Endothelial cell of umbilical vein (primary cell): ENCODE measurements around the gene CRLF1. TPM values are rescaled to one million over a fixed set of nuclear protein-coding genes. Genes with fewer than 3 reads are reported as not detected.

Source experiments
- BruUV-seq: library from RNA; stranded (reverse); fragments of 400-500 nt; replicated peaks from 2 replicates; lab custom pipeline; 2021; lab: Mats Ljungman, UMichigan
- CTCF ChIA-PET: fragments of 300-600, 350-600 bp; sonication (Branson Sonifier 250); formaldehyde crosslinking; loops from one replicate; lab custom pipeline; 2021; ENCODE audit warnings: antibody characterized with exemption, inconsistent platforms; lab: Charles Lee
- POLR2A ChIA-PET: fragments of 300-600, 350-600 bp; sonication (Branson Sonifier 250); formaldehyde crosslinking; loops from one replicate; lab custom pipeline; 2021; ENCODE audit warnings: antibody characterized with exemption, inconsistent platforms; lab: Charles Lee
- DNase-seq: peaks from one replicate; pipeline ENCODE4 v3.0.0-alpha.2; 2011; ENCODE audit warnings: low read depth, low spot score
- FAIRE-seq: peaks from 2 replicates; lab custom pipeline; 2011; peaks lifted over from hg19 to GRCh38; lab: Jason Lieb, UNC
- H2AFZ ChIP-seq: 2 replicates; pipeline ENCODE4 v1.6.0; 2012; ENCODE audit warnings: low read depth, low read length, control low read depth, inconsistent platforms
- H3K27ac ChIP-seq: 2 replicates; pipeline ENCODE4 v1.5.1; 2011; ENCODE audit warnings: low read depth, mild to moderate bottlenecking, control low read depth, low read length, moderate library complexity; ENCODE audit not compliant: insufficient read depth
- H3K27me3 ChIP-seq, 2 experiments: 2 replicates each; pipeline versions ENCODE4 v1.6.0 to v1.6.1; 2011; ENCODE audit warnings: low read length in 2 of 2, mixed read lengths in 1 of 2; ENCODE audit not compliant: control insufficient read depth in 2 of 2, insufficient read depth in 2 of 2
- H3K36me3 ChIP-seq, 2 experiments: 2 replicates in 1 of 2; 3 replicates in 1 of 2; pipeline ENCODE4 v1.5.1; 2011; ENCODE audit warnings: low read length in 2 of 2, mild to moderate bottlenecking in 1 of 2, moderate library complexity in 1 of 2; ENCODE audit not compliant: control insufficient read depth in 2 of 2, insufficient read depth in 2 of 2; ENCODE audit errors: extremely low read depth in 1 of 2
- H3K4me1 ChIP-seq: 3 replicates; pipeline ENCODE4 v1.5.1; 2011; ENCODE audit warnings: mild to moderate bottlenecking, low read length; ENCODE audit not compliant: control insufficient read depth, insufficient read depth; ENCODE audit errors: extremely low read depth
- H3K4me2 ChIP-seq: 2 replicates; pipeline ENCODE4 v1.6.1; 2011; ENCODE audit warnings: low read length, control low read depth, mixed read lengths; ENCODE audit not compliant: insufficient read depth
- H3K4me3 ChIP-seq, 3 experiments: fragments of 200-600 bp in 1 of 3; sonication (generic), shearing (Covaris generic) in 1 of 3; replicated peaks in 1 of 3; 2 replicates each; pipeline ENCODE4 v1.5.1; 2011 to 2016; ENCODE audit warnings: control low read depth in 3 of 3, low read length in 3 of 3, mild to moderate bottlenecking in 2 of 3, inconsistent platforms in 1 of 3, low read depth in 1 of 3, moderate library complexity in 1 of 3; ENCODE audit not compliant: insufficient read depth in 1 of 3
- H3K79me2 ChIP-seq: 2 replicates; pipeline ENCODE4 v1.6.0; 2012; ENCODE audit warnings: low read length, inconsistent platforms; ENCODE audit not compliant: control insufficient read depth, insufficient read depth
- H3K9ac ChIP-seq: replicated peaks from 2 replicates; pipeline ENCODE3; 2011; ENCODE audit warnings: low read length, control low read depth; ENCODE audit not compliant: insufficient read depth; ENCODE audit errors: extremely low read depth
- H3K9me1 ChIP-seq: replicated peaks from 3 replicates; pipeline ENCODE4 v1.6.0; 2011; ENCODE audit warnings: mild to moderate bottlenecking, low read length; ENCODE audit not compliant: control insufficient read depth, insufficient read depth; ENCODE audit errors: extremely low read depth
- H3K9me3 ChIP-seq: replicated peaks from 2 replicates; pipeline ENCODE4 v1.5.1; 2012; ENCODE audit warnings: low read length, inconsistent platforms; ENCODE audit not compliant: control insufficient read depth, insufficient read depth
- H4K20me1 ChIP-seq: replicated peaks from 2 replicates; pipeline ENCODE3; 2011; ENCODE audit warnings: mild to moderate bottlenecking, low read length; ENCODE audit not compliant: control insufficient read depth, insufficient read depth; ENCODE audit errors: extremely low read depth
- EZH2 ChIP-seq: IDR thresholded peaks from 2 replicates; pipeline ENCODE4 v1.6.1; 2012; ENCODE audit warnings: borderline replicate concordance, low read depth, mild to moderate bottlenecking, moderate library complexity, low read length, inconsistent platforms; ENCODE audit not compliant: severe bottlenecking
- POLR2A ChIP-seq: IDR thresholded peaks from 2 replicates; pipeline ENCODE4 v1.6.1; 2012; ENCODE audit warnings: low read depth, mild to moderate bottlenecking, control low read depth, low read length
- dilution Hi-C: fragments of 300-500 bp; cut with MboI; formaldehyde crosslinking; loops from one replicate; pipeline ENCODE4 v1.15.0; 2019; ENCODE audit warnings: low sequenced_read_pairs; ENCODE audit not compliant: extremely low pct_ligation_motif_present
- intact Hi-C: fragments of 100-400 bp; cut with micrococcal nuclease; formaldehyde crosslinking; loops from one replicate; pipeline ENCODE4 v1.10.0; 2022
- polyA plus RNA-seq, 4 experiments: library from polyadenylated mRNA; depleted of rRNA in 3 of 4; stranded (reverse) in 3 of 4; unstranded in 1 of 4; fragments of >200 nt; gene quantifications; 2 replicates each; pipeline versions ENCODE4 v1.2.1 to v1.2.3, GENCODE V29; 2011 to 2012; ENCODE audit warnings: missing spikeins in 1 of 4
- total RNA-seq: library from RNA; stranded (reverse); gene quantifications from 2 replicates; pipeline ENCODE4 v1.2.3, GENCODE V29; 2021

The CRLF1 gene
- total and polyA plus RNA-seq, 2 donors (not counting 3 experiments of a cell fraction or from before 2014, with no cell fraction given) = 0.18 TPM; not detected in 1

DNA sequence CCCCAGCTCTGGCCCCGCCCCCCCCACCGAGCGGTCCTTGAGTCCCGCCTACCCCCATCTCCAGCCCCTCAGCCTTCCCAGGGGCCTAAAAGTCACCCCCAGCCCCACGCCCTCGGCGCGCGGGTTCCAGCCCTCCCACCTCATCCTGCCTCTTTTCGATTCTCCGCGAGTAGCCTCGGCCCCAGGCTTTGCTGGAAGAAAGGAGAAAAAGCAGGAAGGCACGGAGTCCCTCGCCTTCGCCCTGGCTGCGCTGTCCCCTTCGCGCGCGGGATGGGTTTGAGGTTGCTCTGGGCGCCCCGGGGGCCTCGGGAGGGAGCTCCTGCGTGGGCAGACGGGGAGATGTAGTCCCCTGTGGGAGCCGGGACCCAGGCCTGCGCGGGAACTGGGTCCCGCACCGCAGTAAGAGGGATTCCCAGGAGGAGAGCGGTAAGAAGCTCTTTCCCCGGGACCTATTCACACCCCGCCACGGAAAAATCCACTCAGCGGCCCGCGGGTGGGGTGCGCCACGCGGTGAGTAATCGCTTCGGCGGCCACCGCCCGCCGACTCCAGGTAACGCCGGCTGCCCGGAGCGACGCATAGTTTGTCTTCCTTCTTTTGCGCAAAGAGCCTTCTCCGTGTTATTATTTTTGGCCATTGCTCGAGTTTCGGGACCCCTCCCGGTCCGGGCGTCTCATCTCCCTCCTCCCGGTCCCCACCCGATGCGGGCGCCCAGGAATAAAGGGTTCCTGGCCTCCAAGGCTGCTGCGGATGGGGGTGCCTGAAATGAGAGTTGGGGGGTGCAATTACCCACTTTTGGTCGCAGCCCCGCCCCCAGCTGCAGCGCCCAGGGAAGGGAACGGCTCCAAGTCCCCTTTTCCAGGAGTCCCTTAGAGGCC lies 865 bp upstream of the CRLF1 start:
- Histone ChIP-seq H3K4me2 (no peak overlapping the region), H3K9me1 (no peaks in the 10 kb centered on the region), H3K4me1 (peaks cover 13% of the 10 kb centered on the region), H4K20me1 (no peaks in the 10 kb centered on the region), H3K9me3 (no peaks in the 10 kb centered on the region), H2AFZ (no peak overlapping the region), H3K36me3 (no peaks in the 10 kb centered on the region), H3K27ac (no peak overlapping the region), H3K9ac (no peak overlapping the region), H3K79me2 (no peaks in the 10 kb centered on the region), H3K27me3 (peaks cover 73 to 83% of the 10 kb centered on the region in 2 experiments), H3K4me3 (no peak overlapping the region)
- intact Hi-C loops = no loop called here
- DNase-seq = no peak
- BruUV-seq = no TSS peak
- ChIA-PET POLR2A (no interaction called here), CTCF (interaction anchor here (1.5 kb wide), 1 partner anchor 14 kb away, joined by 5 read pairs; no protein-coding TSS in a partner anchor)
- TF ChIP-seq EZH2 (peak; percentile 98), POLR2A (no peak)
- dilution Hi-C loops = no loop called here
- no peak for FAIRE-seq

DNA sequence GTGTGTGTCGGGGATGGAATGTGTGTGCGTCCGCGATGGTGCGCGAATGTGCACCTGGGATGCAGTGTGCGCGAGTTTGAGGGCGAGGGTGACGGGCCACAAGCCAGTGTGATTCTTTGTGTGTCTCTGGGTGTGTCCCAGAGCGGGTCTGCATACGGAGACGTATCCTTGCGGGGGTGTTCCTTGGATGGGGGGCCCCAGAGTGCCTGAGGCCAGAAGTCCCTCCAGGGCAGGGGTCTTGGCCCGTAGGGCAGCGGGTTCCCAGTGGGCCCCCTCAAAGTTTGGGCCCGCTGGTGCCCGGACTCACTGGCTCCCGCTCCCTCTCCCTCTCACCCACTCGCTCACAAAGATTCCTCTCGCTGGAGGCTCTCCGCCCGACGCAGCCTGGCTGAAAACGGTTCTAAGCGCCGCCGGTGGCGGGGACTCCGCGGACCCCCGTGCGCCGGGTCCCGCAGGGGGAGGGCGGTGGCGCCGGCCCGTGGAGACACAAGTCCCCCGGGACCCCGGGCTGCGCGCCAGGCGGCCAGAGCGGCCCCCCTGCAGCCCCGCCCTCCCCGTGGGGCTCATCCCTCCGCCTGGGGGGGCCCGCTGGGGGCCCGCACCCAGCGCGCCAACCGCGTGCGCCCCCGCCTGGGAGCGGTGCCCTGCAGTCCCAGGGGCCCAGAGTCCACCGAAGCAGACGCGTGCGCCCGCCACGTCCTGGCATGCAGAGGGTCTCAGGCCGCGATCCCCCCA lies 886 bp downstream of the CRLF1 start:
- dilution Hi-C loops = no loop called here
- TF ChIP-seq POLR2A (no peak), EZH2 (peak; percentile 96)
- Histone ChIP-seq H3K36me3 (no peaks in the 10 kb centered on the region), H3K4me2 (no peak overlapping the region), H3K4me3 (no peak overlapping the region), H3K9me1 (no peaks in the 10 kb centered on the region), H3K27ac (no peak overlapping the region), H4K20me1 (no peaks in the 10 kb centered on the region), H2AFZ (no peak overlapping the region), H3K9me3 (no peaks in the 10 kb centered on the region), H3K9ac (no peak overlapping the region), H3K27me3 (peaks cover 60 to 68% of the 10 kb centered on the region in 2 experiments), H3K4me1 (peaks cover 3% of the 10 kb centered on the region), H3K79me2 (no peaks in the 10 kb centered on the region)
- DNase-seq = no peak
- no TSS peak for BruUV-seq
- intact Hi-C loops = no loop called here
- ChIA-PET CTCF (interaction anchor here (0.6 kb wide), 1 partner anchor 135 kb away, joined by 4 read pairs; no protein-coding TSS in a partner anchor), POLR2A (no interaction called here)
- FAIRE-seq = no peak
